Measurements from ENCODE around the gene GLI2. TPM values are rescaled to one million over a fixed set of nuclear protein-coding genes. Genes with fewer than 3 reads are reported as not detected.

The GLI2 gene
- total RNA-seq, 4 donors from 2014 or later, result 7.5 to 14.9 (median 8.7) TPM

DNA sequence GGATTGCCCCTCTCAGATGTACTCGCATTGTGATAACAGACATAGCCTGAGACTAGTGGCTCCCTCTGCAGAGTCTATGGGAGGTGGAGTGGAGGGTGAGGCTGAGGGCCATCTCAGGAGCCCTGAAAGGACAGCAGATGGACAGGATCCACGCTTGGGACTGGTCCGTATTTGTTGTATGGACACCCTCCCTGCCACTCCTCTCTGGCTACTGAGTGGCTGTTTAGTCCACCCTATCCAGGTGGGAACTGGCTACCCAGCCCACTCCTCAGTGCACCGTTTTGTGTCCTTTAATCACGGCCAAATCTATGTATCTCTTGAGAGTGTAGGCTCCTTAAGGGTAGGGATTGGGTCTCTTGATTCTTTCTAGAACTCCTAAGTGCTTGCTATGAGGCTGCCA is 4.5 kb upstream of the GLI2 start:
- TF ChIP-seq, protein P1, sequence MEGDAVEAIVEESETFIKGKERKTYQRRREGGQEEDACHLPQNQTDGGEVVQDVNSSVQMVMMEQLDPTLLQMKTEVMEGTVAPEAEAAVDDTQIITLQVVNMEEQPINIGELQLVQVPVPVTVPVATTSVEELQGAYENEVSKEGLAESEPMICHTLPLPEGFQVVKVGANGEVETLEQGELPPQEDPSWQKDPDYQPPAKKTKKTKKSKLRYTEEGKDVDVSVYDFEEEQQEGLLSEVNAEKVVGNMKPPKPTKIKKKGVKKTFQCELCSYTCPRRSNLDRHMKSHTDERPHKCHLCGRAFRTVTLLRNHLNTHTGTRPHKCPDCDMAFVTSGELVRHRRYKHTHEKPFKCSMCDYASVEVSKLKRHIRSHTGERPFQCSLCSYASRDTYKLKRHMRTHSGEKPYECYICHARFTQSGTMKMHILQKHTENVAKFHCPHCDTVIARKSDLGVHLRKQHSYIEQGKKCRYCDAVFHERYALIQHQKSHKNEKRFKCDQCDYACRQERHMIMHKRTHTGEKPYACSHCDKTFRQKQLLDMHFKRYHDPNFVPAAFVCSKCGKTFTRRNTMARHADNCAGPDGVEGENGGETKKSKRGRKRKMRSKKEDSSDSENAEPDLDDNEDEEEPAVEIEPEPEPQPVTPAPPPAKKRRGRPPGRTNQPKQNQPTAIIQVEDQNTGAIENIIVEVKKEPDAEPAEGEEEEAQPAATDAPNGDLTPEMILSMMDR (IDR thresholded peaks at IDR 0.05), result no peak
- TF ChIP-seq POLR2A (IDR thresholded peaks at IDR 0.05), result no peak
- no peak for TF ChIP-seq EP300 (IDR thresholded peaks at IDR 0.05)
- peaks cover 0 to 3% (median under 1%) of the 10 kb centered on the region in 4 donors for H3K9me3 ChIP-seq
- WGBS, 2 donors, result 96 to 98% methylated on average over 5 of the region's 5 CpGs

DNA sequence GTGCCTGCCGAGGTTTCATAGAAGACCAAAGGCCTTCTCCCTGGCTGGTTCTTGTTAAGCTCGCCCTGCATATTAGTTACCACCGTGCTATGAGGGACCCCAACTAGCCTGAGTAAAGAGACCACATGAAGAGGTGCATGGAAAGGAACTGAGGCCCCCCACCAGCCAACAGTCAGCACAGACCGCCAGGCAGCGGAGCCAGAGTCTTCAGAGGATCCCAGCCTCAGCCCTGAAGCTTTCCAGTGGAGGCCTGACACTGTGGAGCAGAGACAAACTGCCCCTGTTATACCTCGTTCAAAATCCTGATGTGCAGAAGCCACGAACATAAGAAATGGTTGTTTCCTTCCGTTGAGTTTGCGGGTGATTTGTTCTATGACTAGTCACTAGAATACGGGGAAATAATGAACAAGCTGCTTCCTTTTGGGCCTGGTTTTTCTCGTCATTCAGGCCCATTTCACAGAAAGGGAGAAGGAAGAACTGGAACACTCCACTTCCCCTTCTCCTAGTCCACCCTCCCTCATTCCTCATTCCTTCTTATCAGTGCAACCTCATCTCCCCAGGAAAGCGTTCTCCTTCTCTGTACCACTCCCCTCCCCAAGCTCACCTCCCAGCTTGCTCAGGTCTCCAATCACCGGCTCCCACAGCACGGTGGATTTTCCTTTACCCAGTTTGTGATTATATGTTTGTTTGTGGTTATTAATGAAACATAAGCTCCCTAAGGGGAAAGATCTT is 3.0 kb upstream of the GLI2 start:
- no peak for DNase-seq (ENCODE audit: low spot score in 2 of 2)
- no peak for TF ChIP-seq EP300 (IDR thresholded peaks at IDR 0.05)
- TF ChIP-seq POLR2A (IDR thresholded peaks at IDR 0.05), result no peak
- TF ChIP-seq, protein P1 (IDR thresholded peaks at IDR 0.05), result no peak
- H3K9me3 ChIP-seq, result no peaks in the 10 kb centered on the region
- WGBS, 2 donors, result 83 to 86% methylated on average over 14 of the region's 14 CpGs
- H3K4me3 ChIP-seq, result no peak overlapping the region
- peak overlapping the region in 2 of 4 donors; percentile 49 to 66 for H3K27ac ChIP-seq
- peaks cover 0 to 34% (median 6%) of the 10 kb centered on the region in 4 donors for H3K4me1 ChIP-seq
- no peaks in the 10 kb centered on the region for H3K36me3 ChIP-seq
- peaks cover 0 to 31% of the 10 kb centered on the region in 2 donors for H3K27me3 ChIP-seq

More for the DNA sequence above, 4.5 kb upstream of the GLI2 start:
- Histone ChIP-seq H3K27me3 (peaks cover 0 to 20% of the 10 kb centered on the region in 2 donors), H3K4me1 (peaks cover 0 to 19% (median 1%) of the 10 kb centered on the region in 4 donors), H3K36me3 (no peaks in the 10 kb centered on the region), H3K27ac (no peak overlapping the region), H3K4me3 (no peak overlapping the region)
- no peak for DNase-seq (ENCODE audit: low spot score in 2 of 2)

DNA sequence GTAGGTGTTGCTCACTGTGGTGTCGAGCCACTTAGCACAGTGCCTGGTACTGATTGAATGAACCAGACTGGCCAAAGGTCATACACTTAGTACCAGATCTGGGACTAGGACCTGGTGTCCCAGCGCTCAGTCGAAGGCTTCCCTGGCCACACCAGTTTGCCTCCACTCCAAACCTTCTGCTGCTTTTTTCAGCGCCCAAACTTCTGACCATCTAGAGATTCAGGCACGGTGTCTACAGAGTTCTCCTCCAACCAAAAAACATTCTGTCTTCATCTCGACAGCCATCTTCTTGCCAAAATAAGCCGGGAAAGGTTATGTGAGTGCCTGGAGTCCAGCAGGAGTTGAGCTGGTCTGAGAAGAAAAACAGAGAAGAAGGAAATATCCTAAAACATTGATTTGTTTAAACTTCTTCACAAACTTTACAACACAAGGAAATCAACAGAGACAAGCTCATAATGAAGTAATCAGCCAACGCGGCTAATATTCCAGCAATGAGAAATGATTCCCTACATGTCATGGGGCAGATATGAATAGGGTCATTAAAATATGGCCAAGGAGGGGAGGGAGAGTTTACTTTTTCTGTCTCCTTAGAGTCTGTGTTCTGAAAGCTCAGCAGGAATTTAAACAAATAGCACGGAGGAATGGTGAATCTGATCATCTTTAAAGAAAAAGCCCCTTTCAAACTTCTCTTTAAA is 2.3 kb upstream of the GLI2 start:
- DNase-seq (ENCODE audit: low spot score in 2 of 2), result no peak
- TF ChIP-seq, protein P1 (IDR thresholded peaks at IDR 0.05), result no peak
- TF ChIP-seq EP300 (IDR thresholded peaks at IDR 0.05), result no peak
- TF ChIP-seq POLR2A (IDR thresholded peaks at IDR 0.05), result no peak
- H3K36me3 ChIP-seq, result no peaks in the 10 kb centered on the region
- whole genome bisulfite sequencing, 2 donors, result 40 to 53% methylated on average over 10 of the region's 10 CpGs
- H3K4me1 ChIP-seq, result peaks cover 0 to 41% (median 10%) of the 10 kb centered on the region in 4 donors
- H3K4me3 ChIP-seq, result no peak overlapping the region
- H3K9me3 ChIP-seq, result no peaks in the 10 kb centered on the region
- peak overlapping the region in 2 of 4 donors; percentile 49 to 66 for H3K27ac ChIP-seq
- H3K27me3 ChIP-seq, result peaks cover 0 to 38% of the 10 kb centered on the region in 2 donors

DNA sequence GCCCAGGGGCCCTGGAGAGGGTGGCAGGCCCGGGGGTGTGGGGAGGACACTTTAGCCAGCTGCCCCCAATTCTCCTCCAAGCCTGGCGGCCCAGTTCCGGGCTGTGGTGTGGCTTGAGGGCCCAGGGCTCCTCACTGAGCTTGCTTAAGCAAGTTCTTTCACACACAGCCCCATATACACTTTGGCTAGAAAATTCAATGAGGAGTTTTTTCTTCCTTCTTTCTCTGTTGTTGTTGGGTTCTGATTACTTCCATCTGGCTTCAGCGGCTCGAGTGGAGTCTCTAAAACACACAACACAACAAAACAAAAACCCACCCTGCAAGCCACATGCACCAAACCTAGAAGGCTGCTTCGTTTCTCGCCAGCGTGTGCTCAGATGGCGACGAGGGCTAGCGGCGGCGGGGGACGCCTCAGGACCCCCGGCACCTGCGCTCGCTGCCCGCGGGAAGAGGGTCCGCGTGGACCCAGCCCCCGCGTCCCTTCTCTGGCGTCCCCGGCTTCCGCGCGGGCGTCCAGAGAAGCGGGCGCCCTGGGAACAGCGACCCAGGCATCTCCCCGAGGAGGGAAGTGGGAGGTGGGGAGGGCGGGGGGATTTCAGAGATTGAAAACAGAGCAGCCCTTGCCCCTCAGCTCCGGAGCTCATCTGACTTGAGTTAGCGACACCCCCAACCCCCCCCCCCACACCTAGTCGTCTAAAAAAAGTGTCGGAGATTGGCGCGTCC is 577 bp upstream of the GLI2 start:
- Histone ChIP-seq H3K4me1 (peaks cover 0 to 52% (median 10%) of the 10 kb centered on the region in 4 donors), H3K27me3 (peaks cover 0 to 55% of the 10 kb centered on the region in 2 donors), H3K36me3 (no peaks in the 10 kb centered on the region), H3K9me3 (no peaks in the 10 kb centered on the region), H3K4me3 (peak overlapping the region in 3 of 4 donors; percentile 43 to 70 (median 45)), H3K27ac (peak overlapping the region; percentile 69 to 89 (median 79))
- 6 to 13% methylated on average over 37 to 39 of the region's 40 CpGs for WGBS, 2 donors
- TF ChIP-seq EP300 (IDR thresholded peaks at IDR 0.05), result no peak
- no peak for TF ChIP-seq POLR2A (IDR thresholded peaks at IDR 0.05)
- TF ChIP-seq, protein P1 (IDR thresholded peaks at IDR 0.05), result no peak
- DNase-seq (ENCODE audit: low spot score in 2 of 2), result no peak
